Fibroblast of lung (primary cell): ENCODE results near the gene RCL1. TPM values are rescaled to one million over a fixed set of nuclear protein-coding genes. Genes with fewer than 3 reads are reported as not detected.

Source experiments
- DNase-seq, 2 donors: peaks; one replicate each; pipeline versions ENCODE4 v3.0.0 to v3.0.0-alpha.2; 2010; ENCODE audit warnings: low read depth in 2 of 2
- H2AFZ ChIP-seq: 2 replicates; pipeline ENCODE4 v1.5.1; 2012; ENCODE audit warnings: low read length, control low read depth, inconsistent platforms
- H3K27ac ChIP-seq: 2 replicates; pipeline ENCODE4 v1.5.1; 2011; ENCODE audit warnings: low read length, control low read depth; ENCODE audit not compliant: insufficient read depth
- H3K27me3 ChIP-seq: 2 replicates; pipeline ENCODE4 v1.5.1; 2011; ENCODE audit warnings: mild to moderate bottlenecking, low read length; ENCODE audit not compliant: control insufficient read depth, insufficient read depth
- H3K36me3 ChIP-seq: 2 replicates; pipeline ENCODE4 v1.5.1; 2011; ENCODE audit warnings: low read length; ENCODE audit not compliant: control insufficient read depth, insufficient read depth
- H3K4me1 ChIP-seq: 2 replicates; pipeline ENCODE4 v1.5.1; 2011; ENCODE audit warnings: low read length; ENCODE audit not compliant: control insufficient read depth, insufficient read depth; ENCODE audit errors: extremely low read depth
- H3K4me2 ChIP-seq: 2 replicates; pipeline ENCODE4 v1.5.1; 2011; ENCODE audit warnings: low read length, control low read depth; ENCODE audit not compliant: insufficient read depth; ENCODE audit errors: extremely low read depth
- H3K4me3 ChIP-seq, 4 experiments: fragments of 200-600 bp in 1 of 4; sonication (generic) in 1 of 4; replicated peaks in 1 of 4; 2 replicates each; pipeline ENCODE4 v1.5.1; 2011 to 2016; ENCODE audit warnings: low read length in 4 of 4, low read depth in 3 of 4, mild to moderate bottlenecking in 3 of 4, control low read depth in 2 of 4, inconsistent platforms in 1 of 4, mixed read lengths in 1 of 4; ENCODE audit not compliant: insufficient read depth in 1 of 4; ENCODE audit errors: control extremely low read depth in 1 of 4
- H3K79me2 ChIP-seq: 2 replicates; pipeline ENCODE4 v1.5.1; 2012; ENCODE audit warnings: mild to moderate bottlenecking, low read length, inconsistent platforms; ENCODE audit not compliant: control insufficient read depth, insufficient read depth
- H3K9ac ChIP-seq: 2 replicates; pipeline ENCODE4 v1.5.1; 2011; ENCODE audit warnings: mild to moderate bottlenecking, low read length, control low read depth; ENCODE audit not compliant: insufficient read depth
- H3K9me3 ChIP-seq: 2 replicates; pipeline ENCODE4 v1.5.1; 2012; ENCODE audit warnings: low read depth, low read length; ENCODE audit not compliant: control insufficient read depth, insufficient read depth
- H4K20me1 ChIP-seq: 2 replicates; pipeline ENCODE4 v1.5.1; 2011; ENCODE audit warnings: low read length; ENCODE audit not compliant: control insufficient read depth, insufficient read depth; ENCODE audit errors: extremely low read depth
- EZH2 ChIP-seq: IDR thresholded peaks from 2 replicates; pipeline ENCODE4 v1.5.1; 2012; ENCODE audit warnings: low read length, control low read depth, mild to moderate bottlenecking; ENCODE audit errors: missing control alignments
- polyA plus RNA-seq, 2 donors: library from polyadenylated mRNA; depleted of rRNA in 1 of 2; stranded (reverse) in 1 of 2; unstranded in 1 of 2; fragments of >200 nt; gene quantifications; 2 replicates each; pipeline ENCODE4 v1.2.1, GENCODE V29; 2011 to 2012; ENCODE audit warnings: missing spikeins in 1 of 2
- total RNA-seq: library from RNA; depleted of rRNA; stranded (reverse); fragments of >200 nt; gene quantifications from 2 replicates; pipeline ENCODE4 v1.2.1, GENCODE V29; 2014
- TF ChIP-seq, protein P1 (sequence below), 2 donors: IDR thresholded peaks in 1 of 2; conservative IDR thresholded peaks in 1 of 2; 1 replicate in 1 of 2; 2 replicates in 1 of 2; pipeline ENCODE4 v1.5.1; 2011 to 2012; ENCODE audit warnings: low read length in 2 of 2, control low read depth in 1 of 2, inconsistent platforms in 1 of 2, low read depth in 1 of 2, mild to moderate bottlenecking in 1 of 2

The RCL1 gene
- total and polyA plus RNA-seq, 2 donors (not counting 1 experiment from before 2014, with no cell fraction given) = 5.0 to 14.5 TPM

DNA sequence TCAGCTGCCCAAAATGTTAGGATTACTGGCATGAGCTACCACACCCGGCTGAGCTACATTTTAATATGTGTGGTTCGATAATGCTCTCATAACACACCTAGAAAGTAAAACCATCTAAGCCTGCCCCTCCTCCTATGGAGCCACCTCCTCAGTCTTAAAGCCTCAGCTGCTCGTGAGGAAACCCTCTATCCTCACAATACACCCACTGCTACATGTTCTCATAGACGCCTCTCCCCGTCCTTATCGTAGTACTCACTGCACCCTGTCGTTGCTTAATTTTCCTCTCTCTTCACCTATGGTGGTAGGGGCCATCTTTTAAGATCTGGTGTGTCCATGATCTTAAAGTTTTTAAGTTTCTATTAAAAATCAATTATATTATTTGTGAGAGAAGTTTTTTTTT is 72.9 kb downstream of the RCL1 start:
- no peaks in the 10 kb centered on the region for H3K36me3 ChIP-seq
- no peak for DNase-seq
- no peak for TF ChIP-seq EZH2
- TF ChIP-seq, protein P1, sequence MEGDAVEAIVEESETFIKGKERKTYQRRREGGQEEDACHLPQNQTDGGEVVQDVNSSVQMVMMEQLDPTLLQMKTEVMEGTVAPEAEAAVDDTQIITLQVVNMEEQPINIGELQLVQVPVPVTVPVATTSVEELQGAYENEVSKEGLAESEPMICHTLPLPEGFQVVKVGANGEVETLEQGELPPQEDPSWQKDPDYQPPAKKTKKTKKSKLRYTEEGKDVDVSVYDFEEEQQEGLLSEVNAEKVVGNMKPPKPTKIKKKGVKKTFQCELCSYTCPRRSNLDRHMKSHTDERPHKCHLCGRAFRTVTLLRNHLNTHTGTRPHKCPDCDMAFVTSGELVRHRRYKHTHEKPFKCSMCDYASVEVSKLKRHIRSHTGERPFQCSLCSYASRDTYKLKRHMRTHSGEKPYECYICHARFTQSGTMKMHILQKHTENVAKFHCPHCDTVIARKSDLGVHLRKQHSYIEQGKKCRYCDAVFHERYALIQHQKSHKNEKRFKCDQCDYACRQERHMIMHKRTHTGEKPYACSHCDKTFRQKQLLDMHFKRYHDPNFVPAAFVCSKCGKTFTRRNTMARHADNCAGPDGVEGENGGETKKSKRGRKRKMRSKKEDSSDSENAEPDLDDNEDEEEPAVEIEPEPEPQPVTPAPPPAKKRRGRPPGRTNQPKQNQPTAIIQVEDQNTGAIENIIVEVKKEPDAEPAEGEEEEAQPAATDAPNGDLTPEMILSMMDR (conservative IDR thresholded peaks at IDR 0.05 in 1 of 2, IDR thresholded peaks at IDR 0.05 in 1 of 2; ENCODE audit: low read depth in 1 of 2, low read length in 2 of 2) = no peak
- H3K27ac ChIP-seq = no peak overlapping the region
- H3K4me2 ChIP-seq = no peak overlapping the region
- no peaks in the 10 kb centered on the region for H3K79me2 ChIP-seq
- H4K20me1 ChIP-seq = no peaks in the 10 kb centered on the region
- H3K27me3 ChIP-seq = no peaks in the 10 kb centered on the region
- H2AFZ ChIP-seq = no peak overlapping the region
- no peaks in the 10 kb centered on the region for H3K4me1 ChIP-seq
- no peak overlapping the region for H3K4me3 ChIP-seq
- H3K9me3 ChIP-seq = no peaks in the 10 kb centered on the region
- H3K9ac ChIP-seq = no peak overlapping the region

DNA sequence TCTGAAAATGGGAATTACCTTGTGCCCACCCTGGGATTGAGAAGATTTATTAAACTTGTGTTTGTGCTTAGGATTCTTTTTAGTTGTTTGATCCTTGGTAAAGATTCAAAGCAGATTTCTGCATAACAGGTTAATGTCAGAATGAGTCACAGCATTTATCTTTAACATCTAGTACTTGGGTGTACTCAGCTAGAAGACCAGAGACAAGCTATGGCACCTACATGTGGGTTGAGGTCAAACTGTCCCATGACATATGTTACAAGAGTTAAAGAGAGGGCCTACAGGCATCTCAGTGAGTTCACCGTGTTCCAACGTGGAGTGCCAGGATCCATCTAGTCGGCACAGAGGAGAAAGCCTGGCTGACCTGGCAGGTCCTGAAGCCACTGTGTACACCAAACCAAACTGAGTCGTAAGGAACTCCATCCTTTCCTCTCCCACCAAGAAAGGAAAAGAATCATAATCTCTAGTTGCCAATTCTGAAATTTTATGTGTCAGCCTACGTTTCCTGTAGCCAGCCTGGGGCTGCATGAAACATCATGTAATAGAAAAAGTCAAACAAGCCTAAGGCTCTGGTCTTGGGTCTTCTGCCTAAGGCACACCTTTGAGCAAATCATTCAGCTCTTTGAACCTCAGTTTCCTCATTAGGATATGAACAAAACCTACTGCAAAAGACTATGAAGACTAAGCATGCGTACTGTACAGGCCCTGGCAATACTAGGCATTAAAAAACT is 73.7 kb downstream of the RCL1 start:
- H3K9me3 ChIP-seq = no peaks in the 10 kb centered on the region
- H3K4me3 ChIP-seq = no peak overlapping the region
- no peaks in the 10 kb centered on the region for H3K4me1 ChIP-seq
- no peaks in the 10 kb centered on the region for H4K20me1 ChIP-seq
- H3K36me3 ChIP-seq = no peaks in the 10 kb centered on the region
- no peak for TF ChIP-seq EZH2
- TF ChIP-seq, protein P1 (conservative IDR thresholded peaks at IDR 0.05 in 1 of 2, IDR thresholded peaks at IDR 0.05 in 1 of 2; ENCODE audit: low read depth in 1 of 2, low read length in 2 of 2) = no peak
- no peaks in the 10 kb centered on the region for H3K79me2 ChIP-seq
- H2AFZ ChIP-seq = no peak overlapping the region
- no peak overlapping the region for H3K27ac ChIP-seq
- H3K9ac ChIP-seq = no peak overlapping the region
- H3K27me3 ChIP-seq = no peaks in the 10 kb centered on the region
- peak in 1 of 2 donors; percentile 8 for DNase-seq
- no peak overlapping the region for H3K4me2 ChIP-seq

DNA sequence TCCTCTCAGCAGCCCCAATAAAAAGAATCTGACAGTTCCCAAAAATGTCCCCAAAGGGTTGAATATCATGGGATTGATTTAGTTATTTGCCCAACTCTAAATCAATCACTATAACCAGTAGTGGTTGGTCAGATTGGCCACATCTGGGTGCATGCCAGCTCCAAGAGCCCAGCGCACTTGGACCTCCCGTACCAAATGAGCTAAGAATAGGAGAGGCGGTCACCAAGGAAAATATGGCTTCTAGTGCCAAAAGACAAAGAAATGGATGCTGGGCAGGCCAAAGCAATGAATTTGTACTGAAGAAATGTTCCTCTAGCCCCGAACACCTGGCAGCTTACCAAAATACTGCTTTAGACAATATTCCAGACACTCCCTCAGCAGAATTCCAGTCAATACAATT is 80.3 kb downstream of the RCL1 start:
- Histone ChIP-seq H3K4me2 (no peak overlapping the region), H3K9ac (no peak overlapping the region), H3K9me3 (no peaks in the 10 kb centered on the region), H3K27me3 (no peaks in the 10 kb centered on the region), H3K79me2 (no peaks in the 10 kb centered on the region), H2AFZ (no peak overlapping the region), H3K27ac (no peak overlapping the region), H3K36me3 (no peaks in the 10 kb centered on the region), H3K4me1 (no peaks in the 10 kb centered on the region), H3K4me3 (no peak overlapping the region), H4K20me1 (no peaks in the 10 kb centered on the region)
- no peak for TF ChIP-seq EZH2
- TF ChIP-seq, protein P1 (conservative IDR thresholded peaks at IDR 0.05 in 1 of 2, IDR thresholded peaks at IDR 0.05 in 1 of 2; ENCODE audit: low read depth in 1 of 2, low read length in 2 of 2) = no peak
- no peak for DNase-seq
